Psoas muscle (tissue), 8 donors: ENCODE results near the gene GHRH. TPM values are rescaled to one million over a fixed set of nuclear protein-coding genes. Genes with fewer than 3 reads are reported as not detected.

Experiments
- ATAC-seq, 4 donors: fragments of 200-7000 bp; cut with Tn5 transposase; one replicate each; pipeline ENCODE4 v1.9.1; 2020; ENCODE audit warnings: moderate library complexity in 3 of 4, mild to moderate bottlenecking in 2 of 4
- DNase-seq, 2 donors: peaks; one replicate each; pipeline ENCODE4 v3.0.0-alpha.2; 2020
- H3K27ac ChIP-seq: fragments of 200-600 bp; one replicate; pipeline ENCODE4 v1.8.0; 2022
- H3K27me3 ChIP-seq, 3 donors: fragments of 200-600 bp in 1 of 3; one replicate each; pipeline versions ENCODE4 v1.6.1 to v1.8.0; 2013 to 2022; ENCODE audit warnings: low read length in 2 of 3, mild to moderate bottlenecking in 2 of 3, moderate library complexity in 1 of 3; ENCODE audit not compliant: insufficient read depth in 3 of 3
- H3K36me3 ChIP-seq, 2 donors: fragments of 200-600 bp in 1 of 2; one replicate each; pipeline versions ENCODE4 v1.6.1 to v1.8.0; 2013 to 2022; ENCODE audit warnings: low read depth in 1 of 2, mild to moderate bottlenecking in 1 of 2, moderate library complexity in 1 of 2; ENCODE audit not compliant: insufficient read depth in 1 of 2
- H3K4me1 ChIP-seq: fragments of 200-600 bp; one replicate; pipeline ENCODE4 v1.8.0; 2022
- H3K4me3 ChIP-seq: fragments of 200-600 bp; one replicate; pipeline ENCODE4 v1.8.0; 2022; ENCODE audit warnings: mild to moderate bottlenecking
- H3K9me3 ChIP-seq: fragments of 200-600 bp; one replicate; pipeline ENCODE4 v1.8.0; 2022
- WGBS, 3 donors: extraction: QIAGEN DNeasy Blood & Tissue Kit; methylation state at CpG; one replicate each; pipeline versions ENCODE4 v1.1.6 to v1.1.7; 2013; 5-methylcytosine and 5-hydroxymethylcytosine counted together
- intact Hi-C, 2 donors: fragments of 100-400 bp; cut with DNase I; formaldehyde crosslinking; loops; one replicate each; pipeline versions ENCODE4 v1.11.0 to v1.14.2; 2022
- polyA plus RNA-seq, 3 donors: library from polyadenylated mRNA; stranded (reverse); fragments of 200-250 nt; gene quantifications; one replicate each; pipeline ENCODE4 v1.2.3, GENCODE V29; 2013
- total RNA-seq, 4 donors: library from RNA; stranded (reverse); fragmentation: NEBNext Ultra II Directional in 2 of 4; extraction: Animal tissue kit (Norgen Biotek cat#: 25700) in 2 of 4; gene quantifications; one replicate each; pipeline versions ENCODE4 v1.2.1 to v1.2.4, GENCODE V29; 2021 to 2023
- TF ChIP-seq, protein P1 (sequence below): fragments of 200-600 bp; IDR thresholded peaks from one replicate; pipeline ENCODE4 v1.8.0; 2022; ENCODE audit warnings: antibody characterized with exemption
- donor health status: healthy with polysubstance abuse.
- donor health status: DM: no; HTN: no; CAD: no; lungs with moderate emphysema.
- donor health status: Bipolar disorder and iron deficiency.
- donor health status: healthy.
- donor health status: DM: yes; HTN: yes; CAD: no.
- donor health status: DM: no; HTN: no; CAD: no.
- donor health status: DM: no; HTN: no; CAD: no.
- donor health status: DM: yes; HTN: yes; CAD: no.

Gene GHRH
- total and polyA plus RNA-seq, 7 donors: not detected

GRCh38 chr20:37278966-37279590 is 17.5 kb upstream of the GHRH start:
- no peak overlapping the region for H3K27ac ChIP-seq
- WGBS, 3 donors: 62 to 73% (median 68%) methylated on average over 12 of the region's 12 CpGs
- intact Hi-C loops: no loop called here
- DNase-seq (no peak), ATAC-seq (no peak)
- no peak overlapping the region for H3K4me3 ChIP-seq
- H3K9me3 ChIP-seq: no peaks in the 10 kb centered on the region
- no peaks in the 10 kb centered on the region for H3K27me3 ChIP-seq
- TF ChIP-seq, protein P1, sequence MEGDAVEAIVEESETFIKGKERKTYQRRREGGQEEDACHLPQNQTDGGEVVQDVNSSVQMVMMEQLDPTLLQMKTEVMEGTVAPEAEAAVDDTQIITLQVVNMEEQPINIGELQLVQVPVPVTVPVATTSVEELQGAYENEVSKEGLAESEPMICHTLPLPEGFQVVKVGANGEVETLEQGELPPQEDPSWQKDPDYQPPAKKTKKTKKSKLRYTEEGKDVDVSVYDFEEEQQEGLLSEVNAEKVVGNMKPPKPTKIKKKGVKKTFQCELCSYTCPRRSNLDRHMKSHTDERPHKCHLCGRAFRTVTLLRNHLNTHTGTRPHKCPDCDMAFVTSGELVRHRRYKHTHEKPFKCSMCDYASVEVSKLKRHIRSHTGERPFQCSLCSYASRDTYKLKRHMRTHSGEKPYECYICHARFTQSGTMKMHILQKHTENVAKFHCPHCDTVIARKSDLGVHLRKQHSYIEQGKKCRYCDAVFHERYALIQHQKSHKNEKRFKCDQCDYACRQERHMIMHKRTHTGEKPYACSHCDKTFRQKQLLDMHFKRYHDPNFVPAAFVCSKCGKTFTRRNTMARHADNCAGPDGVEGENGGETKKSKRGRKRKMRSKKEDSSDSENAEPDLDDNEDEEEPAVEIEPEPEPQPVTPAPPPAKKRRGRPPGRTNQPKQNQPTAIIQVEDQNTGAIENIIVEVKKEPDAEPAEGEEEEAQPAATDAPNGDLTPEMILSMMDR: no peak
- H3K4me1 ChIP-seq: peaks cover 10% of the 10 kb centered on the region
- H3K36me3 ChIP-seq: no peaks in the 10 kb centered on the region

DNA sequence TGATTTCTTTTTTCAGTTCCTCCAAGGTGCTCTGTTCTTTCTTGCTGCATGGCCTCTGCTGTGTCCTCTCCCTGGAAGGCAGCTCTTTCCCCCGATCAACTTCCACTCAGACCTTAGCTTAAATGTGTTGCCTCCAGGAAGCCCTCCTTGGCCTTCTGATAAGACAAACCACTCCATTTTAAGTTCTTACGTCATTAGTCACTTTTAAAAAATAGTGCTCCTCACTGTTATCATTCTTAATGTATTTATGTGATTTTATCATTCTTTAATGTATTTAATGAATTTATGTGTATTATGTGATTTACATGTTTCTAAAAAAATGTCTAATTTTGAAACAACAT is 15.6 kb upstream of the GHRH start:
- peak overlapping the region; percentile 56 for H3K27ac ChIP-seq
- TF ChIP-seq, protein P1: no peak
- H3K4me3 ChIP-seq: no peak overlapping the region
- no peaks in the 10 kb centered on the region for H3K36me3 ChIP-seq
- H3K27me3 ChIP-seq: no peaks in the 10 kb centered on the region
- ATAC-seq (peak in 1 of 4 donors; percentile 3), DNase-seq (no peak)
- no peaks in the 10 kb centered on the region for H3K9me3 ChIP-seq
- H3K4me1 ChIP-seq: peaks cover 10% of the 10 kb centered on the region
- WGBS, 3 donors: 58 to 68% (median 64%) methylated on average over 2 of the region's 2 CpGs
- intact Hi-C loops: loop anchor here in 1 of 2 donors (2.0 kb wide), 1 partner anchor 108 kb away; no protein-coding TSS in a partner anchor

GRCh38 chr20:37276494-37277252 is 15.1 kb upstream of the GHRH start:
- intact Hi-C loops: loop anchor here in 1 of 2 donors (2.0 kb wide), 1 partner anchor 108 kb away; no protein-coding TSS in a partner anchor
- no peaks in the 10 kb centered on the region for H3K9me3 ChIP-seq
- DNase-seq (peak; percentile 33 to 80), ATAC-seq (peak; percentile 89 to 98 (median 96))
- H3K4me3 ChIP-seq: no peak overlapping the region
- H3K4me1 ChIP-seq: peaks cover 10% of the 10 kb centered on the region
- TF ChIP-seq, protein P1: no peak
- 7 to 10% (median 8%) methylated on average over 14 to 15 of the region's 15 CpGs for WGBS, 3 donors
- H3K27me3 ChIP-seq: no peaks in the 10 kb centered on the region
- H3K27ac ChIP-seq: peak overlapping the region; percentile 56
- H3K36me3 ChIP-seq: no peaks in the 10 kb centered on the region

DNA sequence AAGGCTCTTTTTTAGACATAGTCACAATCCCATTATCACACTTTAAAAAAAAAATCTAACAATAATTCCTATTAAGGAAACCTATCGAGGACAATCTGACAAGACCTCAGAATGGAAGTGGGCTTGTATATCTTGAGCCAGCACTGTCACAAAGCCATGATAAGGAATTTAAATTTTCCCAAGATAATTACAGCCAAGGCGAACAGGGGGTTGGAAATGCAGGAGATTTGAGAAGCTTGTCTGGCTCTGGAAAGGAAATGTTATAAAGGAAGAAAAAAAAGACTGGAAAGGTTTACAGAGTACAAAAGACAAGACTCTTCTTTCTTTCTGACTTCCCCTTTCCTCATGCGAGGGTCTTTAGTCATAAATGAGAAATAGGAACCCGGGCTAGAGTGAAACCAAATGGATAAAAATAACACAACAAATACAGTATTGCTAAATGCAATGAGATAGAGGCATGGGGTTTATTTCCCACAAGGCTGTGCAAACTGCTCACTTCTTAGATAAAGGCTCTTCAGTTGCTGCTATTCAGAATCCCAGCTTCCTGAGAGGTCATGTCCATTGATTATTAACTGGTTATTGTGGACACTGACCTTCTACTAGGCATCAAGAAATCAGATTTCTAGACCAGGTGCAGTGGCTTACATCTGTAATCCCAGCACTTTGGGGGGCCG is 13.4 kb upstream of the GHRH start:
- Histone ChIP-seq H3K27me3 (no peaks in the 10 kb centered on the region), H3K9me3 (no peaks in the 10 kb centered on the region), H3K4me3 (no peak overlapping the region), H3K27ac (no peak overlapping the region), H3K36me3 (no peaks in the 10 kb centered on the region), H3K4me1 (peaks cover 10% of the 10 kb centered on the region)
- intact Hi-C loops: no loop called here
- ATAC-seq (no peak), DNase-seq (no peak)
- WGBS, 3 donors: 53 to 62% (median 54%) methylated on average over 5 of the region's 5 CpGs
- TF ChIP-seq, protein P1: no peak
